ENCODE results near the gene TMEM198. TPM values are rescaled to one million over a fixed set of nuclear protein-coding genes. Genes with fewer than 3 reads are reported as not detected.

TMEM198 gene
- total RNA-seq, 2 donors from 2014 or later: 3.3 to 5.7 TPM

- WGBS, 2 donors: 91 to 93% methylated on average over 12 to 15 of the region's 15 CpGs
- no peaks in the 10 kb centered on the region for H3K36me3 ChIP-seq (replicated peaks in 1 of 2; ENCODE audit: insufficient read depth in 1 of 2, low read depth in 2 of 2)
- H3K27ac ChIP-seq: no peak overlapping the region
- H3K27me3 ChIP-seq: no peaks in the 10 kb centered on the region
- DNase-seq: no peak
- TF ChIP-seq CTCF (IDR thresholded peaks at IDR 0.05): no peak
- TF ChIP-seq POLR2A (IDR thresholded peaks at IDR 0.05): no peak
- H3K4me1 ChIP-seq: peaks cover 25% of the 10 kb centered on the region
- ATAC-seq: no peak
- intact Hi-C loops (cut with DNase I): no loop called here
- H3K9me3 ChIP-seq: no peaks in the 10 kb centered on the region
- no peak overlapping the region for H3K4me3 ChIP-seq
These were observed 10.5 kb downstream of the TMEM198 start for GRCh38 chr2:219554350-219554749.

DNA sequence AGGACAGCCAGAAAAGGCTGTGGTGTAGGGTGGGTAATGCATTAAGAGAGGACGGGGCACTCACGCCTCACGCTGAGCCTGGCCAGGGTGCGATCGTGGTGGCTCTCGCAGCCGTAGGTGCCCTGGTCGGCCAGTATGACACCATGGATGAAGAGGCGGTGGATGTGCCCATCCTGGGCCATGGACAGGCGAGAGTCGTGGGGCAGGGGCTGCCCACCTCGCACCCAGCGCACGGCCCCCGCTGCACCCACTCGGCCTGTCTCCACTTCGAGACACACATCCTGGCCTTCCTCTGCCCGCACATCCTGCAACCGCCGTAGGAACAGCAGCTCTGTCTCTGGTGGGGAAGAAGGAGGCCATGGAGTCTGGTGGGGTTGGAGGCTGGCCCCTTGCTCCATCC, 12.1 kb downstream of the TMEM198 start:
- TF ChIP-seq POLR2A (IDR thresholded peaks at IDR 0.05) (no peak), CTCF (IDR thresholded peaks at IDR 0.05) (no peak)
- H3K27ac ChIP-seq: no peak overlapping the region
- H3K4me1 ChIP-seq: peaks cover 32% of the 10 kb centered on the region
- intact Hi-C loops (cut with DNase I): no loop called here
- ATAC-seq (no peak), DNase-seq (peak in 1 of 4 donors; percentile 8)
- no peaks in the 10 kb centered on the region for H3K9me3 ChIP-seq
- H3K36me3 ChIP-seq (replicated peaks in 1 of 2; ENCODE audit: insufficient read depth in 1 of 2, low read depth in 2 of 2): no peaks in the 10 kb centered on the region
- WGBS, 2 donors: 88 to 91% methylated on average over 6 to 19 of the region's 20 CpGs
- H3K4me3 ChIP-seq: no peak overlapping the region
- no peaks in the 10 kb centered on the region for H3K27me3 ChIP-seq

DNA sequence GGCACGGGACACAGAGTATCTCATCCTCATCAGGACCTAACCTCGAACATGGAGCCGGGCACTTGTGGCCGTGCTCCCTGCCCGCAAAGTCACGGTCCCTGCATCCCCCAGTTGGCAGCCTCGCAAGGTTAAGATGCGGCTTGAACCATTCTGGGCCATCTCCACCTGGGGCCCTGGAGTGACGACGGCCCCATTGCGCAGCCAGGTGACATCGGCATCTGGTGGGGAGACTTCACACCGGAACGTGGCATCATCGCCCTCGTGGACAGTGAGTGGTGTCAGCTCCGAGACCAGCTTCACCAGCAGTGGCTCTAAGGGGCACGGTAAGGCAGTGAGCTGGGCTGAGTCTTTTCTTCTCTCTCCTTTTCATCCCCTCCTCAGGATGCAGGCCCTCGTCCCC, 12.6 kb downstream of the TMEM198 start:
- Histone ChIP-seq H3K9me3 (no peaks in the 10 kb centered on the region), H3K27me3 (no peaks in the 10 kb centered on the region), H3K27ac (no peak overlapping the region), H3K36me3 (replicated peaks in 1 of 2; ENCODE audit: insufficient read depth in 1 of 2, low read depth in 2 of 2) (no peaks in the 10 kb centered on the region), H3K4me3 (no peak overlapping the region), H3K4me1 (peaks cover 31% of the 10 kb centered on the region)
- ATAC-seq (no peak), DNase-seq (peak in 1 of 4 donors; percentile 8)
- WGBS, 2 donors: 83 to 92% methylated on average over 3 to 19 of the region's 19 CpGs
- no peak for TF ChIP-seq CTCF (IDR thresholded peaks at IDR 0.05)
- no peak for TF ChIP-seq POLR2A (IDR thresholded peaks at IDR 0.05)
- intact Hi-C loops (cut with DNase I): no loop called here

GRCh38 chr2:219557320-219557719, 13.5 kb downstream of the TMEM198 start:
- intact Hi-C loops (cut with DNase I): no loop called here
- DNase-seq (no peak), ATAC-seq (no peak)
- H3K27ac ChIP-seq: no peak overlapping the region
- H3K4me1 ChIP-seq: peaks cover 23% of the 10 kb centered on the region
- WGBS, 2 donors: 90% methylated on average over 18 to 19 of the region's 21 CpGs
- H3K27me3 ChIP-seq: no peaks in the 10 kb centered on the region
- H3K36me3 ChIP-seq (replicated peaks in 1 of 2; ENCODE audit: insufficient read depth in 1 of 2, low read depth in 2 of 2): no peaks in the 10 kb centered on the region
- no peak overlapping the region for H3K4me3 ChIP-seq
- TF ChIP-seq CTCF (IDR thresholded peaks at IDR 0.05) (no peak), POLR2A (IDR thresholded peaks at IDR 0.05) (no peak)
- H3K9me3 ChIP-seq: no peaks in the 10 kb centered on the region
